HG03280 (cell line): ENCODE data around the gene LSAMP.
"Not testable (repeated sequence)": the region's sequence is repeated elsewhere in the genome, so short reads cannot be mapped to it uniquely, and the experiment has no call there.

Experiments
- ATAC-seq: cut with Tn5 transposase; IDR thresholded peaks from one replicate; pipeline ENCODE4 v1.9.1; 2021; ENCODE audit warnings: mild to moderate bottlenecking, moderate library complexity; ENCODE audit not compliant: unreplicated experiment

Gene LSAMP

DNA sequence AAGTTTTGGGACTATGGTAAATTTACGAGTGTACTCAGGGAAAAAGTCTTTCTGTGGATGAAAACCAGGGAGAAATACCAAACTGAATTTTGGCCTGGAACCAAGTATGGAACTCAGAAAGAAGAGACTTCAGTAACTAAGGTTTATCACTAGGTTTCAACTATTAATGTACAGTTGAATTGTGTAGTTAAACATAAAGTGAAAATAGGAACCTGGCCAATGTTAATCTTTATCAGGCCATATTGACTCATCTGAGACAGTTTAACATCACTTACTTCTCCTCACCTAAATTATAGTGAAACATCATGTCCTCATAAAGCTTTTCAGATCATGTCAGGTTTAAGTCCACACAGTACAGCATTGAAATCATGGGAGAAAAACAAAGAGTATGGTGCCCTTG is 197.7 kb downstream of the LSAMP start:
- ATAC-seq = no peak

DNA sequence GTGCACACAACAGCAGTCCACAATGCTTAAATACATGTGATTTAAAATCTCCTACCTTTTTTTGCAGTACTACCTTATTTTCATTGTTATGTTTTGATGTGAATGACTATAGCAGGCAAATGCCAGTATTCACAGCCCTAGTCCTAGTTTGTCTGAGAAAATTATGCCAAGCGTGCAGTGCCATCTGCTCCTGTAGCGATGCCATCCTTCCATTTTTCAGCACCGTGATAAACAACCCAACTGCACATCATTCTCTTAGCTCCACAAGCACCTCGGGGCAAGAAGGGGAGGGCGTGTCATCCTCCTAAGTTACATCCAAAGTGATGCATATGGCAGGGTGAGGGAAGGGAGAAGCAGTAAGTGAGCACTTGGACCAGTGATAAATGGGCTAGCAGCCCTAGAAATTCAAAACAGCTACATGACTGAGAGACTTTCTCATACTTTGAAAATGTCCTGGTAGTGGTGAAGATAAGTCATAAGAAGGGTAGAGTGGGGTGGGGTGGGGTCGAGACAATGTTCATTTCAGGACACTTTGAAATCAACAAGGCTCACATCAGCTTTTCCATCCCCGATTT is 198.8 kb downstream of the LSAMP start:
- ATAC-seq = no peak

GRCh38 chr3:116242825-116243224 is 202.5 kb downstream of the LSAMP start:
- ATAC-seq = no peak

- ATAC-seq = no peak
Observed at GRCh38 chr3:116241677-116242076, 203.6 kb downstream of the LSAMP start.

DNA sequence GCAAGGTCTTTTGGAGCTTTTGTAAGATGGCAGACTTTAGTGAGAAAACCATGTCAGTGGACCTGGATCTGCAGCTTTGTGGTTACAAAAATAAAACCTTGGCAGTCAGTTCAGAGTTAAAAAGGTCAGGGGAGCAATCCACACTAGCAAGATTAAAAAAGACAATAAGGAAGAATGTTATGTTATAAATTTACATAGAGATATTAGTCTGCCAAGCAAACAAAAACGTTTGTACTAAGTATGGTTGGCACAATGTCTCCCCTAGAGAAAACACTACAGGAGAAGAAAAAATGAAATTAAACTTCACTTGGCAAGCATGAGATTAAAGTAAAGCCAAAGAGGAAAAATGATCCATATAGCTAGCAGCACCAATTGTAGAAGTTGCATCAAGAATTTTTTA is 205.0 kb downstream of the LSAMP start:
- ATAC-seq = no peak

DNA sequence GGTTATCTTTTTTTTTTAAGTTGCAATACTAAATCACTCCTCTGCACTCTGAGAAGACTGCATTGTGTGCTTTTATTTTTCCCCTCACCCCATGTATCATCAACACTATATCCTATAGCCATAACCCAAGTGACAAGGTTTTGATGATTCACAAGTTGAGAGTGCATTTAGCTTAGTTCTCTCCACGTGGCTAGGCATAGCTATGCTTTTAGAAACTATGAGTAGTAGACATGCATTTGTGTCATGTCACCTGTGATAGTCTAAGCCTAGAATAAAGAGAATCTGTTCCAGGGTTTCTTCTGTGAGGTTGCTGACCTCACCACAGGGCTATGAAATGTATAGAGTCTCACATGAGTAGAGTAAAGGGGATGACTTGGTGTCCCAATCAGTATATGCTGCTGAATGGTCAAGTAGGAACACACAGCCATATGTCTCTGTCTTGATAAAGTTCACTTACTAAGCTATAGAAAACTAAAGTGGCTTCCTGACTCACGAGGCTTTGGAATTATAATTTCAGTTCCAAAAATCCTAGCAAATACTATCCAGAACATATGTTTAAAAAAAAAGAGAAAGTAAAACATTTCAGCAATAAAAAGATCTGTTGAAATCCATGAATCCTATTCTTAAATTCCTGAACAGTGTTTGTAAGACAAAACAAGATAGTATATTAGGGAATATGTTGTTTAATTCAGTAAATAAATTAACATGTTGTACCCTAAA is 206.3 kb downstream of the LSAMP start:
- ATAC-seq = no peak

GRCh38 chr3:116233711-116234357 is 211.5 kb downstream of the LSAMP start:
- ATAC-seq = no peak

GRCh38 chr3:116230431-116231020 is 214.8 kb downstream of the LSAMP start:
- no peak for ATAC-seq

- ATAC-seq = no peak
Observed at GRCh38 chr3:116226266-116226665, 219.0 kb downstream of the LSAMP start.

- ATAC-seq = no peak
Observed at GRCh38 chr3:116216761-116217160, 228.5 kb downstream of the LSAMP start.

GRCh38 chr3:116211901-116212300 is 233.4 kb downstream of the LSAMP start:
- no peak for ATAC-seq

DNA sequence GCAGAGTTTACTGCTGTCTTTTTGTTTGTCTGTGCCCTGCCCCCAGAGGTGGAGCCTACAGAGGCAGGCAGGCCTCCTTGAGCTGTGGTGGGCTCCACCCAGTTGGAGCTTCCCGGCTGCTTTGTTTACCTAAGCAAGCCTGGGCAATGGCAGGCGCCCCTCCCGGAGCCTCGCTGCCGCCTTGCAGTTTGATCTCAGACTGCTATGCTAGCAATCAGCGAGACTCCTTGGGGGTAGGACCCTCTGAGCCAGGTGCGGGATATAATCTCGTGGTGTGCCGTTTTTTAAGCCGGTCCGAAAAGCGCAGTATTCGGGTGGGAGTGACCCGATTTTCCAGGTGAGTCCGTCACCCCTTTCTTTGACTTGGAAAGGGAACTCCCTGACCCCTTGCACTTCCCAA is 236.5 kb downstream of the LSAMP start:
- not testable (repeated sequence) for ATAC-seq

GRCh38 chr3:116200956-116201690 is 244.2 kb downstream of the LSAMP start:
- no peak for ATAC-seq

DNA sequence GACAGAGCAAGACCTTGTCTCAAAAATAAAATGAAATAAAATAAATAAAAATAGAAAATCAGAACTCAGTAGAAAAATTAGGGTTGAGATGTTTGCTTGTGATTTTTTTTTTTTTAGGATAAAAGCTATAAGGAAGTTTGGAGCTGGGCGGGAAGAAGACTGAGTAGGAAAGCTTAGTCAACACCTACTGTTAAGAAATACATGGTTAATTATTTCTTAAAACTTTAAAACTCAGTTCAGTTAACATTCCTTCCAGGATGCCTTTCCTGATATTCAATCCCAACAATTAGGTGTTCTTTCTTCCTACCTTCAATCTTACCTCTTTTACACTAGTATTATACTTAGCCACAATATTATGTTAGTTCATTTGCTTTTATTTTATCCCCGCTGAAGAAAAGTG is 246.2 kb downstream of the LSAMP start:
- no peak for ATAC-seq

GRCh38 chr3:116198087-116198486 is 247.2 kb downstream of the LSAMP start:
- no peak for ATAC-seq

GRCh38 chr3:116192464-116192863 is 252.8 kb downstream of the LSAMP start:
- no peak for ATAC-seq

GRCh38 chr3:116191409-116191808 is 253.9 kb downstream of the LSAMP start:
- ATAC-seq = no peak

GRCh38 chr3:116190095-116190494 is 255.2 kb downstream of the LSAMP start:
- no peak for ATAC-seq

GRCh38 chr3:116188231-116188785 is 257.0 kb downstream of the LSAMP start:
- ATAC-seq = no peak

- no peak for ATAC-seq
Observed at GRCh38 chr3:116186049-116186448, 259.2 kb downstream of the LSAMP start.

- no peak for ATAC-seq
Observed at GRCh38 chr3:116181159-116181558, 264.1 kb downstream of the LSAMP start.
